Prostate gland (tissue), 2 donors: ENCODE results near the gene JAKMIP1. TPM values are rescaled to one million over a fixed set of nuclear protein-coding genes. Genes with fewer than 3 reads are reported as not detected.

Source experiments
- DNase-seq: peaks from one replicate; pipeline ENCODE4 v3.0.0-alpha.2; 2019; ENCODE audit warnings: low spot score
- H3K27ac ChIP-seq, 2 donors: fragments of 200-600 bp; sonication (generic); 2 replicates each; pipeline ENCODE4 v1.5.1; 2017 to 2019
- H3K27me3 ChIP-seq: fragments of 200-600 bp; sonication (generic); replicated peaks from 2 replicates; pipeline ENCODE4 v1.5.1; 2019; ENCODE audit not compliant: insufficient read depth
- H3K36me3 ChIP-seq, 2 donors: fragments of 200-600 bp; sonication (generic); 1 replicate in 1 of 2; 2 replicates in 1 of 2; pipeline versions ENCODE4 v1.5.1 to v1.8.1; 2017 to 2019
- H3K4me1 ChIP-seq: fragments of 200-600 bp; sonication (generic); replicated peaks from 2 replicates; pipeline ENCODE4 v1.5.1; 2019
- H3K4me3 ChIP-seq, 2 donors: fragments of 200-600 bp; sonication (generic); 2 replicates each; pipeline ENCODE4 v1.5.1; 2017 to 2019
- H3K9me3 ChIP-seq: fragments of 200-600 bp; sonication (generic); 2 replicates; pipeline ENCODE4 v1.5.1; 2017
- CTCF ChIP-seq, 4 experiments: fragments of 200-600 bp in 2 of 4; fragments of 450-650 bp in 2 of 4; sonication (generic) in 2 of 4; IDR thresholded peaks; 1 replicate in 3 of 4; 2 replicates in 1 of 4; pipeline ENCODE4 v1.5.1; 2016 to 2019; ENCODE audit warnings: antibody characterized with exemption in 4 of 4, mild to moderate bottlenecking in 2 of 4, moderate library complexity in 2 of 4
- POLR2A ChIP-seq: fragments of 450-650 bp; IDR thresholded peaks from one replicate; pipeline ENCODE4 v1.6.1; 2016; ENCODE audit warnings: antibody characterized with exemption, mild to moderate bottlenecking
- POLR2AphosphoS5 ChIP-seq: sonication (generic); formaldehyde crosslinking; IDR thresholded peaks from one replicate; pipeline ENCODE4 v1.6.1; 2017; ENCODE audit warnings: antibody characterized with exemption
- WGBS: methylation state at CpG from one replicate; pipeline ENCODE4 v1.1.5; 2018; 5-methylcytosine and 5-hydroxymethylcytosine counted together
- intact Hi-C: fragments of 100-400 bp; cut with DNase I; formaldehyde crosslinking; loops from one replicate; pipeline ENCODE4 v1.14.2; 2022
- total RNA-seq, 2 donors: library from RNA; depleted of rRNA; stranded (reverse); fragments of >200 nt; gene quantifications; one replicate each; pipeline ENCODE4 v1.1.0, GENCODE V29; 2016

JAKMIP1 gene
- total RNA-seq, 2 donors from 2014 or later: 22.4 to 29.1 TPM

GRCh38 chr4:6194458-6195195 lies 5.7 kb downstream of the JAKMIP1 start:
- Histone ChIP-seq H3K4me3 (no peak overlapping the region), H3K27me3 (peaks cover 4% of the 10 kb centered on the region), H3K9me3 (no peaks in the 10 kb centered on the region), H3K36me3 (no peaks in the 10 kb centered on the region), H3K27ac (no peak overlapping the region), H3K4me1 (no peaks in the 10 kb centered on the region)
- no peak for DNase-seq
- 85% methylated on average over 12 of the region's 12 CpGs for WGBS
- no peak for TF ChIP-seq POLR2A
- TF ChIP-seq CTCF (IDR thresholded peaks at IDR 0.05): no peak
- TF ChIP-seq POLR2AphosphoS5: no peak
- intact Hi-C loops: no loop called here

GRCh38 chr4:6193399-6193798 lies 7.0 kb downstream of the JAKMIP1 start:
- Histone ChIP-seq H3K27me3 (peaks cover 4% of the 10 kb centered on the region), H3K4me3 (no peak overlapping the region), H3K36me3 (no peaks in the 10 kb centered on the region), H3K27ac (no peak overlapping the region), H3K4me1 (no peaks in the 10 kb centered on the region), H3K9me3 (no peaks in the 10 kb centered on the region)
- intact Hi-C loops: no loop called here
- TF ChIP-seq CTCF (IDR thresholded peaks at IDR 0.05) (no peak), POLR2A (no peak), POLR2AphosphoS5 (no peak)
- DNase-seq: no peak
- WGBS: 81% methylated on average over 11 of the region's 11 CpGs

- TF ChIP-seq POLR2AphosphoS5: no peak
- no peak for TF ChIP-seq CTCF (IDR thresholded peaks at IDR 0.05)
- TF ChIP-seq POLR2A: no peak
- 75% methylated on average over 9 of the region's 9 CpGs for WGBS
- intact Hi-C loops: no loop called here
- Histone ChIP-seq H3K36me3 (no peaks in the 10 kb centered on the region), H3K4me3 (no peak overlapping the region), H3K27me3 (no peaks in the 10 kb centered on the region), H3K9me3 (no peaks in the 10 kb centered on the region), H3K27ac (no peak overlapping the region), H3K4me1 (no peaks in the 10 kb centered on the region)
- DNase-seq: no peak
Measured at GRCh38 chr4:6192245-6192644, 8.1 kb downstream of the JAKMIP1 start.

GRCh38 chr4:6191448-6192130 lies 8.8 kb downstream of the JAKMIP1 start:
- intact Hi-C loops: no loop called here
- no peaks in the 10 kb centered on the region for H3K36me3 ChIP-seq
- H3K4me1 ChIP-seq: no peaks in the 10 kb centered on the region
- no peak for TF ChIP-seq CTCF (IDR thresholded peaks at IDR 0.05)
- TF ChIP-seq POLR2A: no peak
- TF ChIP-seq POLR2AphosphoS5: no peak
- H3K9me3 ChIP-seq: no peaks in the 10 kb centered on the region
- H3K27ac ChIP-seq: no peak overlapping the region
- DNase-seq: no peak
- H3K27me3 ChIP-seq: no peaks in the 10 kb centered on the region
- H3K4me3 ChIP-seq: no peak overlapping the region
- WGBS: 81% methylated on average over 11 of the region's 11 CpGs

GRCh38 chr4:6190486-6190885 lies 9.9 kb downstream of the JAKMIP1 start:
- Histone ChIP-seq H3K4me1 (no peaks in the 10 kb centered on the region), H3K27me3 (no peaks in the 10 kb centered on the region), H3K36me3 (no peaks in the 10 kb centered on the region), H3K9me3 (no peaks in the 10 kb centered on the region), H3K4me3 (no peak overlapping the region), H3K27ac (no peak overlapping the region)
- DNase-seq: no peak
- WGBS: 85% methylated on average over 8 of the region's 8 CpGs
- TF ChIP-seq CTCF (IDR thresholded peaks at IDR 0.05): no peak
- TF ChIP-seq POLR2A: no peak
- TF ChIP-seq POLR2AphosphoS5: no peak
- intact Hi-C loops: no loop called here
